HEK293 (cell line): ENCODE measurements around the gene NCAPG2.

ENCODE experiments used
- CTCF ChIA-PET: fragments of 350-600 bp; formaldehyde crosslinking; extraction: SDS; loops from one replicate; lab custom pipeline; 2021; ENCODE audit warnings: antibody characterized with exemption; lab: Yijun Ruan, JAX
- POLR2A ChIA-PET: fragments of 300-600 bp; formaldehyde crosslinking; extraction: SDS; loops from one replicate; lab custom pipeline; 2020; ENCODE audit warnings: antibody characterized with exemption, inconsistent platforms; lab: Yijun Ruan, JAX
- H3K27ac ChIP-seq: fragments of 200-500 bp; sonication (Bioruptor generic); 2 replicates; pipeline ENCODE4 v1.5.1; 2014; ENCODE audit warnings: low read depth, low read length, control low read depth, inconsistent platforms; ENCODE audit errors: extremely low read depth
- H3K36me3 ChIP-seq, 2 experiments: fragments of 200-500 bp in 1 of 2; sonication (Bioruptor generic) in 1 of 2; 1 replicate in 1 of 2; 2 replicates in 1 of 2; pipeline ENCODE4 v1.5.1; 2014 to 2017; ENCODE audit warnings: inconsistent platforms in 2 of 2, low read length in 2 of 2; ENCODE audit not compliant: control insufficient read depth in 2 of 2, insufficient read depth in 1 of 2
- H3K4me1 ChIP-seq: fragments of 200-500 bp; sonication (Bioruptor generic); 2 replicates; pipeline ENCODE4 v1.5.1; 2014; ENCODE audit warnings: mild to moderate bottlenecking, low read length, inconsistent platforms; ENCODE audit not compliant: control insufficient read depth, insufficient read depth
- H3K4me3 ChIP-seq: 2 replicates; pipeline ENCODE4 v1.5.1; 2011; ENCODE audit warnings: low read depth, mild to moderate bottlenecking, control low read depth, low read length, moderate library complexity
- H3K9me3 ChIP-seq: fragments of 200-500 bp; sonication (Bioruptor generic); 2 replicates; pipeline ENCODE4 v1.5.1; 2014; ENCODE audit warnings: low read depth, low read length, inconsistent platforms; ENCODE audit not compliant: control insufficient read depth, insufficient read depth
- MEIS1 ChIP-seq: sonication (generic); formaldehyde crosslinking; IDR thresholded peaks from 2 replicates; pipeline ENCODE4 v1.8.1; 2022; ENCODE audit warnings: missing genetic modification reagents, mild to moderate bottlenecking, borderline replicate concordance
- YY2 ChIP-seq: fragments of 450-650 bp; formaldehyde crosslinking; IDR thresholded peaks from 2 replicates; pipeline ENCODE4 v1.5.1; 2016; ENCODE audit warnings: missing biosample characterization, missing genetic modification characterization
- ZBTB20 ChIP-seq: fragments of 450-650 bp; formaldehyde crosslinking; IDR thresholded peaks from 2 replicates; pipeline ENCODE4 v1.5.1; 2016; ENCODE audit warnings: missing biosample characterization, missing genetic modification characterization
- ZNF19 ChIP-seq: fragments of 450-650 bp; formaldehyde crosslinking; IDR thresholded peaks from 2 replicates; pipeline ENCODE4; 2016; ENCODE audit warnings: missing biosample characterization, missing genetic modification characterization, low read depth
- ZNF214 ChIP-seq: fragments of 450-650 bp; formaldehyde crosslinking; IDR thresholded peaks from 2 replicates; pipeline ENCODE4 v1.5.1; 2017; ENCODE audit warnings: missing biosample characterization, mild to moderate bottlenecking, missing genetic modification characterization, borderline replicate concordance
- ZNF366 ChIP-seq: fragments of 450-650 bp; formaldehyde crosslinking; conservative IDR thresholded peaks from 2 replicates; pipeline ENCODE4 v1.5.1; 2016; ENCODE audit warnings: missing biosample characterization, missing genetic modification characterization
- ZNF391 ChIP-seq: fragments of 450-650 bp; formaldehyde crosslinking; IDR thresholded peaks from 2 replicates; pipeline ENCODE4 v1.5.1; 2016; ENCODE audit warnings: low read depth, missing biosample characterization, missing genetic modification characterization, borderline replicate concordance
- ZNF514 ChIP-seq: fragments of 450-650 bp; formaldehyde crosslinking; IDR thresholded peaks from 2 replicates; pipeline ENCODE4 v1.5.1; 2016; ENCODE audit warnings: missing biosample characterization, missing genetic modification characterization
- ZNF544 ChIP-seq: fragments of 450-650 bp; formaldehyde crosslinking; IDR thresholded peaks from 2 replicates; pipeline ENCODE4 v1.5.0; 2017; ENCODE audit warnings: missing biosample characterization, missing genetic modification characterization
- ZNF560 ChIP-seq: fragments of 450-650 bp; formaldehyde crosslinking; IDR thresholded peaks from 2 replicates; pipeline ENCODE4 v1.5.1; 2017; ENCODE audit warnings: missing biosample characterization, missing genetic modification characterization, borderline replicate concordance
- ZNF585B ChIP-seq: fragments of 450-650 bp; formaldehyde crosslinking; IDR thresholded peaks from 2 replicates; pipeline ENCODE4 v1.5.1; 2016; ENCODE audit warnings: missing biosample characterization, missing genetic modification characterization
- ZNF768 ChIP-seq: fragments of 450-650 bp; formaldehyde crosslinking; IDR thresholded peaks from 2 replicates; pipeline ENCODE4 v1.5.1; 2018; ENCODE audit warnings: missing biosample characterization, mild to moderate bottlenecking, missing genetic modification characterization
- ZNF837 ChIP-seq: fragments of 450-650 bp; formaldehyde crosslinking; IDR thresholded peaks from 2 replicates; pipeline ENCODE4 v1.5.1; 2016; ENCODE audit warnings: missing biosample characterization, missing genetic modification characterization
- ZSCAN30 ChIP-seq: fragments of 450-650 bp; IDR thresholded peaks from 2 replicates; pipeline ENCODE4 v1.5.1; 2018; ENCODE audit warnings: missing biosample characterization, mild to moderate bottlenecking, missing genetic modification characterization, moderate library complexity
- TF ChIP-seq, protein P1 (sequence below): fragments of 450-650 bp; formaldehyde crosslinking; IDR thresholded peaks from 2 replicates; pipeline ENCODE4 v1.5.1; 2016; ENCODE audit warnings: missing biosample characterization, missing genetic modification characterization
- TF ChIP-seq, protein P2 (sequence below): fragments of 450-650 bp; formaldehyde crosslinking; IDR thresholded peaks from 2 replicates; pipeline ENCODE4 v1.5.1; 2016; ENCODE audit warnings: missing biosample characterization, missing genetic modification characterization
- TF ChIP-seq, protein P3 (sequence below): fragments of 450-650 bp; formaldehyde crosslinking; IDR thresholded peaks from 2 replicates; pipeline ENCODE4 v1.5.1; 2016; ENCODE audit warnings: missing biosample characterization, missing genetic modification characterization
- TF ChIP-seq, protein P4 (sequence below): fragments of 450-650 bp; formaldehyde crosslinking; IDR thresholded peaks from 2 replicates; pipeline ENCODE4 v1.5.1; 2016; ENCODE audit warnings: missing biosample characterization, missing genetic modification characterization
- TF ChIP-seq, protein P5 (sequence below): fragments of 450-650 bp; IDR thresholded peaks from 2 replicates; pipeline ENCODE4 v1.5.1; 2018; ENCODE audit warnings: missing biosample characterization, missing genetic modification characterization
- TF ChIP-seq, protein P6 (sequence below): fragments of 450-650 bp; formaldehyde crosslinking; IDR thresholded peaks from 2 replicates; pipeline ENCODE4 v1.5.1; 2016; ENCODE audit warnings: missing biosample characterization, missing genetic modification characterization

Gene NCAPG2, protein sequence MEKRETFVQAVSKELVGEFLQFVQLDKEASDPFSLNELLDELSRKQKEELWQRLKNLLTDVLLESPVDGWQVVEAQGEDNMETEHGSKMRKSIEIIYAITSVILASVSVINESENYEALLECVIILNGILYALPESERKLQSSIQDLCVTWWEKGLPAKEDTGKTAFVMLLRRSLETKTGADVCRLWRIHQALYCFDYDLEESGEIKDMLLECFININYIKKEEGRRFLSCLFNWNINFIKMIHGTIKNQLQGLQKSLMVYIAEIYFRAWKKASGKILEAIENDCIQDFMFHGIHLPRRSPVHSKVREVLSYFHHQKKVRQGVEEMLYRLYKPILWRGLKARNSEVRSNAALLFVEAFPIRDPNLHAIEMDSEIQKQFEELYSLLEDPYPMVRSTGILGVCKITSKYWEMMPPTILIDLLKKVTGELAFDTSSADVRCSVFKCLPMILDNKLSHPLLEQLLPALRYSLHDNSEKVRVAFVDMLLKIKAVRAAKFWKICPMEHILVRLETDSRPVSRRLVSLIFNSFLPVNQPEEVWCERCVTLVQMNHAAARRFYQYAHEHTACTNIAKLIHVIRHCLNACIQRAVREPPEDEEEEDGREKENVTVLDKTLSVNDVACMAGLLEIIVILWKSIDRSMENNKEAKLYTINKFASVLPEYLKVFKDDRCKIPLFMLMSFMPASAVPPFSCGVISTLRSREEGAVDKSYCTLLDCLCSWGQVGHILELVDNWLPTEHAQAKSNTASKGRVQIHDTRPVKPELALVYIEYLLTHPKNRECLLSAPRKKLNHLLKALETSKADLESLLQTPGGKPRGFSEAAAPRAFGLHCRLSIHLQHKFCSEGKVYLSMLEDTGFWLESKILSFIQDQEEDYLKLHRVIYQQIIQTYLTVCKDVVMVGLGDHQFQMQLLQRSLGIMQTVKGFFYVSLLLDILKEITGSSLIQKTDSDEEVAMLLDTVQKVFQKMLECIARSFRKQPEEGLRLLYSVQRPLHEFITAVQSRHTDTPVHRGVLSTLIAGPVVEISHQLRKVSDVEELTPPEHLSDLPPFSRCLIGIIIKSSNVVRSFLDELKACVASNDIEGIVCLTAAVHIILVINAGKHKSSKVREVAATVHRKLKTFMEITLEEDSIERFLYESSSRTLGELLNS

DNA sequence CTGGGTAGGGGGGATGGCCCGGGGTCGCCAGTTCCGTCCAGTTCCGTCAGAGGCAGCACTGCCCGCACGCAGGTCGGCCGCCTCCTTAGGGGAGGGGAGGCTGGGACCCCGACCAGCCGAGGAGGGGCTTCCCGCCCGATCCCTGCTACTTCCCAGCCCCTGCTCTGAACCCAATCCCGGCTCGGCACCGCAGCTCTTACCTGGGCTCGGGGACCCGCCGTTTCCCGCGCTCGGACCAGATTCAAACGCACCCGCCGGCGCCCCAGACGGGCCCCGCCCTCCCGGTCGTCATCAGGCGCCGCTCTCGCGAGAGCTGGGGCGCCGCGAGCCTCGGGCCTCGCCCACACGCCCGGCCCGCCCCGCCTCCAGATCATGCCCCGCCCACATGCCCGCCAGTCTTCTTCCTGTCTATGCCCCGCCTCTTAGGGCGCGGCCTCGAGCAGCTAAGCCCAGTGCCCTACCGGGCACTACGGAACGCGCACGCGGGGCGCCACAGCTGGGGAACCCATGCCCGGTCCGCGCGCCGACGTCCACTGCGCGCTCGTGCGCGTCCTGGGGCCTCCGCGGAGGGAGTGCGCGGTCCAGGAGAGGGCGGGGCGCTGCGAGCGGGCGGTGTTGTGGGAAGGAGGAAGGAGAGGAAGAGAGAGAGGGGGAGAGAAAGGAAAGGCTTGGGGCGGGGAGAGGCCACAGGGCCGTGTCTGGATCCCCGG is at the start of gene NCAPG2:
Gene NCAPG2, minus strand, starts transcription at position 281 of the 710 bp plus-strand sequence. CDS start 2,905 bp downstream, outside the sequence.
- CTCF ChIA-PET: interaction anchor here (0.7 to 0.9 kb wide), 3 partner anchors 10 to 158 kb away, joined by 3 to 6 read pairs (median 3); no protein-coding TSS in a partner anchor
- POLR2A ChIA-PET: interaction anchor here (0.8 to 1.7 kb wide), 11 partner anchors 9 to 180 kb away, joined by 3 to 10 read pairs (median 4); partner anchors contain the start of gene ESYT2
- no peak for TF ChIP-seq ZNF19 (tag by site-specific recombination)
- TF ChIP-seq, protein P1, sequence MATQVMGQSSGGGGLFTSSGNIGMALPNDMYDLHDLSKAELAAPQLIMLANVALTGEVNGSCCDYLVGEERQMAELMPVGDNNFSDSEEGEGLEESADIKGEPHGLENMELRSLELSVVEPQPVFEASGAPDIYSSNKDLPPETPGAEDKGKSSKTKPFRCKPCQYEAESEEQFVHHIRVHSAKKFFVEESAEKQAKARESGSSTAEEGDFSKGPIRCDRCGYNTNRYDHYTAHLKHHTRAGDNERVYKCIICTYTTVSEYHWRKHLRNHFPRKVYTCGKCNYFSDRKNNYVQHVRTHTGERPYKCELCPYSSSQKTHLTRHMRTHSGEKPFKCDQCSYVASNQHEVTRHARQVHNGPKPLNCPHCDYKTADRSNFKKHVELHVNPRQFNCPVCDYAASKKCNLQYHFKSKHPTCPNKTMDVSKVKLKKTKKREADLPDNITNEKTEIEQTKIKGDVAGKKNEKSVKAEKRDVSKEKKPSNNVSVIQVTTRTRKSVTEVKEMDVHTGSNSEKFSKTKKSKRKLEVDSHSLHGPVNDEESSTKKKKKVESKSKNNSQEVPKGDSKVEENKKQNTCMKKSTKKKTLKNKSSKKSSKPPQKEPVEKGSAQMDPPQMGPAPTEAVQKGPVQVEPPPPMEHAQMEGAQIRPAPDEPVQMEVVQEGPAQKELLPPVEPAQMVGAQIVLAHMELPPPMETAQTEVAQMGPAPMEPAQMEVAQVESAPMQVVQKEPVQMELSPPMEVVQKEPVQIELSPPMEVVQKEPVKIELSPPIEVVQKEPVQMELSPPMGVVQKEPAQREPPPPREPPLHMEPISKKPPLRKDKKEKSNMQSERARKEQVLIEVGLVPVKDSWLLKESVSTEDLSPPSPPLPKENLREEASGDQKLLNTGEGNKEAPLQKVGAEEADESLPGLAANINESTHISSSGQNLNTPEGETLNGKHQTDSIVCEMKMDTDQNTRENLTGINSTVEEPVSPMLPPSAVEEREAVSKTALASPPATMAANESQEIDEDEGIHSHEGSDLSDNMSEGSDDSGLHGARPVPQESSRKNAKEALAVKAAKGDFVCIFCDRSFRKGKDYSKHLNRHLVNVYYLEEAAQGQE (tag by site-specific recombination): no peak
- no peak for TF ChIP-seq ZNF514
- TF ChIP-seq MEIS1 (CRISPR knock-in tag): no peak
- TF ChIP-seq, protein P2, sequence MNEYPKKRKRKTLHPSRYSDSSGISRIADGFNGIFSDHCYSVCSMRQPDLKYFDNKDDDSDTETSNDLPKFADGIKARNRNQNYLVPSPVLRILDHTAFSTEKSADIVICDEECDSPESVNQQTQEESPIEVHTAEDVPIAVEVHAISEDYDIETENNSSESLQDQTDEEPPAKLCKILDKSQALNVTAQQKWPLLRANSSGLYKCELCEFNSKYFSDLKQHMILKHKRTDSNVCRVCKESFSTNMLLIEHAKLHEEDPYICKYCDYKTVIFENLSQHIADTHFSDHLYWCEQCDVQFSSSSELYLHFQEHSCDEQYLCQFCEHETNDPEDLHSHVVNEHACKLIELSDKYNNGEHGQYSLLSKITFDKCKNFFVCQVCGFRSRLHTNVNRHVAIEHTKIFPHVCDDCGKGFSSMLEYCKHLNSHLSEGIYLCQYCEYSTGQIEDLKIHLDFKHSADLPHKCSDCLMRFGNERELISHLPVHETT (tag by site-specific recombination): peak; percentile 64; the same call in 1 of the 2 replicates
- TF ChIP-seq ZSCAN30 (tag by site-specific recombination): peak; percentile 49; the same call in 1 of the 2 replicates
- no peak for TF ChIP-seq ZNF391
- TF ChIP-seq ZNF768: no peak
- TF ChIP-seq, protein P3, sequence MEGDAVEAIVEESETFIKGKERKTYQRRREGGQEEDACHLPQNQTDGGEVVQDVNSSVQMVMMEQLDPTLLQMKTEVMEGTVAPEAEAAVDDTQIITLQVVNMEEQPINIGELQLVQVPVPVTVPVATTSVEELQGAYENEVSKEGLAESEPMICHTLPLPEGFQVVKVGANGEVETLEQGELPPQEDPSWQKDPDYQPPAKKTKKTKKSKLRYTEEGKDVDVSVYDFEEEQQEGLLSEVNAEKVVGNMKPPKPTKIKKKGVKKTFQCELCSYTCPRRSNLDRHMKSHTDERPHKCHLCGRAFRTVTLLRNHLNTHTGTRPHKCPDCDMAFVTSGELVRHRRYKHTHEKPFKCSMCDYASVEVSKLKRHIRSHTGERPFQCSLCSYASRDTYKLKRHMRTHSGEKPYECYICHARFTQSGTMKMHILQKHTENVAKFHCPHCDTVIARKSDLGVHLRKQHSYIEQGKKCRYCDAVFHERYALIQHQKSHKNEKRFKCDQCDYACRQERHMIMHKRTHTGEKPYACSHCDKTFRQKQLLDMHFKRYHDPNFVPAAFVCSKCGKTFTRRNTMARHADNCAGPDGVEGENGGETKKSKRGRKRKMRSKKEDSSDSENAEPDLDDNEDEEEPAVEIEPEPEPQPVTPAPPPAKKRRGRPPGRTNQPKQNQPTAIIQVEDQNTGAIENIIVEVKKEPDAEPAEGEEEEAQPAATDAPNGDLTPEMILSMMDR (tag by site-specific recombination): peak; percentile 49
- TF ChIP-seq YY2 (tag by site-specific recombination): no peak
- no peak for TF ChIP-seq ZNF560
- TF ChIP-seq ZNF837 (tag by site-specific recombination): no peak
- TF ChIP-seq ZNF366 (tag by site-specific recombination): peak; percentile 64; the same call in 1 of the 2 replicates
- TF ChIP-seq ZNF585B (tag by site-specific recombination): no peak
- TF ChIP-seq, protein P4, sequence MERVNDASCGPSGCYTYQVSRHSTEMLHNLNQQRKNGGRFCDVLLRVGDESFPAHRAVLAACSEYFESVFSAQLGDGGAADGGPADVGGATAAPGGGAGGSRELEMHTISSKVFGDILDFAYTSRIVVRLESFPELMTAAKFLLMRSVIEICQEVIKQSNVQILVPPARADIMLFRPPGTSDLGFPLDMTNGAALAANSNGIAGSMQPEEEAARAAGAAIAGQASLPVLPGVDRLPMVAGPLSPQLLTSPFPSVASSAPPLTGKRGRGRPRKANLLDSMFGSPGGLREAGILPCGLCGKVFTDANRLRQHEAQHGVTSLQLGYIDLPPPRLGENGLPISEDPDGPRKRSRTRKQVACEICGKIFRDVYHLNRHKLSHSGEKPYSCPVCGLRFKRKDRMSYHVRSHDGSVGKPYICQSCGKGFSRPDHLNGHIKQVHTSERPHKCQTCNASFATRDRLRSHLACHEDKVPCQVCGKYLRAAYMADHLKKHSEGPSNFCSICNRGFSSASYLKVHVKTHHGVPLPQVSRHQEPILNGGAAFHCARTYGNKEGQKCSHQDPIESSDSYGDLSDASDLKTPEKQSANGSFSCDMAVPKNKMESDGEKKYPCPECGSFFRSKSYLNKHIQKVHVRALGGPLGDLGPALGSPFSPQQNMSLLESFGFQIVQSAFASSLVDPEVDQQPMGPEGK (tag by site-specific recombination): peak; percentile 64; the same call in 1 of the 2 replicates
- TF ChIP-seq ZBTB20 (tag by site-specific recombination): peak; percentile 77
- TF ChIP-seq ZNF214 (tag by site-specific recombination): no peak
- TF ChIP-seq ZNF544 (tag by site-specific recombination): no peak
- TF ChIP-seq, protein P5, sequence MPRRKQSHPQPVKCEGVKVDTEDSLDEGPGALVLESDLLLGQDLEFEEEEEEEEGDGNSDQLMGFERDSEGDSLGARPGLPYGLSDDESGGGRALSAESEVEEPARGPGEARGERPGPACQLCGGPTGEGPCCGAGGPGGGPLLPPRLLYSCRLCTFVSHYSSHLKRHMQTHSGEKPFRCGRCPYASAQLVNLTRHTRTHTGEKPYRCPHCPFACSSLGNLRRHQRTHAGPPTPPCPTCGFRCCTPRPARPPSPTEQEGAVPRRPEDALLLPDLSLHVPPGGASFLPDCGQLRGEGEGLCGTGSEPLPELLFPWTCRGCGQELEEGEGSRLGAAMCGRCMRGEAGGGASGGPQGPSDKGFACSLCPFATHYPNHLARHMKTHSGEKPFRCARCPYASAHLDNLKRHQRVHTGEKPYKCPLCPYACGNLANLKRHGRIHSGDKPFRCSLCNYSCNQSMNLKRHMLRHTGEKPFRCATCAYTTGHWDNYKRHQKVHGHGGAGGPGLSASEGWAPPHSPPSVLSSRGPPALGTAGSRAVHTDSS (tag by site-specific recombination): peak; percentile 84
- TF ChIP-seq, protein P6, sequence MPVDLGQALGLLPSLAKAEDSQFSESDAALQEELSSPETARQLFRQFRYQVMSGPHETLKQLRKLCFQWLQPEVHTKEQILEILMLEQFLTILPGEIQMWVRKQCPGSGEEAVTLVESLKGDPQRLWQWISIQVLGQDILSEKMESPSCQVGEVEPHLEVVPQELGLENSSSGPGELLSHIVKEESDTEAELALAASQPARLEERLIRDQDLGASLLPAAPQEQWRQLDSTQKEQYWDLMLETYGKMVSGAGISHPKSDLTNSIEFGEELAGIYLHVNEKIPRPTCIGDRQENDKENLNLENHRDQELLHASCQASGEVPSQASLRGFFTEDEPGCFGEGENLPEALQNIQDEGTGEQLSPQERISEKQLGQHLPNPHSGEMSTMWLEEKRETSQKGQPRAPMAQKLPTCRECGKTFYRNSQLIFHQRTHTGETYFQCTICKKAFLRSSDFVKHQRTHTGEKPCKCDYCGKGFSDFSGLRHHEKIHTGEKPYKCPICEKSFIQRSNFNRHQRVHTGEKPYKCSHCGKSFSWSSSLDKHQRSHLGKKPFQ (tag by site-specific recombination): no peak

More for the DNA sequence above, at the start of gene NCAPG2:
- peak within 1 kb of the TSS; percentile 95 for H3K4me3 ChIP-seq
- no peaks in the 10 kb centered on the region for H3K9me3 ChIP-seq
- H3K4me1 ChIP-seq: no peaks in the 10 kb centered on the region
- H3K36me3 ChIP-seq: peaks cover 0 to 33% of the 10 kb centered on the region in 2 experiments; a peak in 1 of 3 replicates
- peak within 1 kb of the TSS; percentile 65; the same call in 1 of the 2 replicates for H3K27ac ChIP-seq
